HFFc6 (cell line): Measurements from ENCODE around the gene BSN. TPM values are rescaled to one million over a fixed set of nuclear protein-coding genes. Genes with fewer than 3 reads are reported as not detected.

Experiments used
- DNase-seq: peaks from one replicate; pipeline ENCODE4 v3.0.0-alpha.2; 2018
- H3K27ac Mint-ChIP-seq: 2 replicates; pipeline ENCODE4 v1.8.0; 2020; ENCODE audit warnings: mild to moderate bottlenecking, mixed read lengths
- H3K27me3 Mint-ChIP-seq: 2 replicates; pipeline ENCODE4 v1.8.0; 2021; ENCODE audit warnings: mild to moderate bottlenecking, moderate library complexity, mixed read lengths; ENCODE audit not compliant: insufficient read depth
- H3K36me3 Mint-ChIP-seq: 2 replicates; pipeline ENCODE4 v1.8.0; 2021; ENCODE audit warnings: low read depth, mixed read lengths
- H3K4me1 Mint-ChIP-seq: 2 replicates; pipeline ENCODE4 v1.8.0; 2020; ENCODE audit warnings: low read depth, mixed read lengths
- H3K4me3 Mint-ChIP-seq: 2 replicates; pipeline ENCODE4 v1.8.0; 2020; ENCODE audit warnings: mild to moderate bottlenecking, moderate library complexity, mixed read lengths
- H3K9me3 Mint-ChIP-seq: 2 replicates; pipeline ENCODE4 v1.8.0; 2020; ENCODE audit warnings: mild to moderate bottlenecking, mixed read lengths
- CTCF ChIP-seq: fragments of 200-600 bp; sonication (generic); IDR thresholded peaks from 2 replicates; pipeline ENCODE4 v1.5.0; 2021; ENCODE audit warnings: antibody characterized with exemption, mild to moderate bottlenecking
- total RNA-seq, 6 experiments: library from RNA; stranded (reverse); fragmentation: NEBNext Ultra II Directional; extraction: Animal tissue kit (Norgen Biotek cat#: 25700); gene quantifications; 2 replicates in 1 of 6; 3 replicates in 5 of 6; pipeline ENCODE4 v1.2.3, GENCODE V29; 2021

The BSN gene
- total RNA-seq, 6 experiments from 2014 or later: 0.02 to 0.14 (median 0.06) TPM

- Mint-ChIP-seq H3K4me3 (no peak overlapping the region), H3K9me3 (peaks cover 5% of the 10 kb centered on the region; the same call in 1 of the 2 replicates), H3K27me3 (peaks cover 12% of the 10 kb centered on the region), H3K36me3 (peaks cover 15% of the 10 kb centered on the region), H3K4me1 (peaks cover 16% of the 10 kb centered on the region), H3K27ac (no peak overlapping the region; the same call in 1 of the 2 replicates)
- DNase-seq: no peak
- no peak for TF ChIP-seq CTCF
These were observed 160.7 kb downstream of the BSN start for GRCh38 chr3:49714728-49715550.

- peaks cover 5% of the 10 kb centered on the region; the same call in 1 of the 2 replicates for H3K9me3 Mint-ChIP-seq
- no peak overlapping the region for H3K27ac Mint-ChIP-seq
- peaks cover 12% of the 10 kb centered on the region for H3K27me3 Mint-ChIP-seq
- H3K36me3 Mint-ChIP-seq: peaks cover 18% of the 10 kb centered on the region
- peaks cover 17% of the 10 kb centered on the region for H3K4me1 Mint-ChIP-seq
- TF ChIP-seq CTCF: no peak
- H3K4me3 Mint-ChIP-seq: no peak overlapping the region
- DNase-seq: no peak
These were observed 161.4 kb downstream of the BSN start for GRCh38 chr3:49715611-49716121.

- H3K9me3 Mint-ChIP-seq: peaks cover 5% of the 10 kb centered on the region; the same call in 1 of the 2 replicates
- no peak overlapping the region for H3K4me3 Mint-ChIP-seq
- TF ChIP-seq CTCF: no peak
- peaks cover 23% of the 10 kb centered on the region for H3K36me3 Mint-ChIP-seq
- H3K27ac Mint-ChIP-seq: no peak overlapping the region
- no peak for DNase-seq
- H3K27me3 Mint-ChIP-seq: peaks cover 16% of the 10 kb centered on the region
- H3K4me1 Mint-ChIP-seq: peaks cover 17% of the 10 kb centered on the region
These were observed 161.9 kb downstream of the BSN start for GRCh38 chr3:49716169-49716568.

DNA sequence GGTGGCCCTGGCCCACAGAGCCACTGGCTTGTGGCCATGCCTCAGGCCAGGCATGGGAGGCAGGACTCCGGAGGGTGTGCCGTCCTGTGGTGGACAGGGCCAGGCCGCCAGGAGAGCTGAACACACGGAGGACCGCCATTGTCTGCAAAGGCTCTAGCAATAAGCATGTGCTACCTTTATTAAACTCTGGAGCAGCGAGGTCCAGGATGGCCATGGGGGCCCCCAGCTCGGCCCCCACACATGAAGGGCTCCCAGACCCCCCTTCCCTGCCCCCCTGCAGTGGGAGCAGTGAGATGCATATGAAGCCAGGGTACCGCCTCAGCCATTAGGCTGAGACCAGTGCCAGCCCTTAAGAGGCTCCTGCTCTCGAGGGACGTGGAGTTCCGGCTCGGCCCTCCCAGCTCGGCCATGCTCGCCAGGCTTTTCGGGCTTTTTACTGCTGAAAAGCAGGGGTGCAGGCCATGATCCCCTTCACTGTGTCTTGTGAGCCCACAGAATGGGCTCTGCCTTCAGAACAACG is 162.5 kb downstream of the BSN start:
- Mint-ChIP-seq H3K27me3 (peaks cover 19% of the 10 kb centered on the region), H3K27ac (no peak overlapping the region), H3K4me1 (peaks cover 17% of the 10 kb centered on the region), H3K4me3 (no peak overlapping the region), H3K36me3 (peaks cover 25% of the 10 kb centered on the region), H3K9me3 (peaks cover 5% of the 10 kb centered on the region; the same call in 1 of the 2 replicates)
- TF ChIP-seq CTCF: no peak
- DNase-seq: no peak

DNA sequence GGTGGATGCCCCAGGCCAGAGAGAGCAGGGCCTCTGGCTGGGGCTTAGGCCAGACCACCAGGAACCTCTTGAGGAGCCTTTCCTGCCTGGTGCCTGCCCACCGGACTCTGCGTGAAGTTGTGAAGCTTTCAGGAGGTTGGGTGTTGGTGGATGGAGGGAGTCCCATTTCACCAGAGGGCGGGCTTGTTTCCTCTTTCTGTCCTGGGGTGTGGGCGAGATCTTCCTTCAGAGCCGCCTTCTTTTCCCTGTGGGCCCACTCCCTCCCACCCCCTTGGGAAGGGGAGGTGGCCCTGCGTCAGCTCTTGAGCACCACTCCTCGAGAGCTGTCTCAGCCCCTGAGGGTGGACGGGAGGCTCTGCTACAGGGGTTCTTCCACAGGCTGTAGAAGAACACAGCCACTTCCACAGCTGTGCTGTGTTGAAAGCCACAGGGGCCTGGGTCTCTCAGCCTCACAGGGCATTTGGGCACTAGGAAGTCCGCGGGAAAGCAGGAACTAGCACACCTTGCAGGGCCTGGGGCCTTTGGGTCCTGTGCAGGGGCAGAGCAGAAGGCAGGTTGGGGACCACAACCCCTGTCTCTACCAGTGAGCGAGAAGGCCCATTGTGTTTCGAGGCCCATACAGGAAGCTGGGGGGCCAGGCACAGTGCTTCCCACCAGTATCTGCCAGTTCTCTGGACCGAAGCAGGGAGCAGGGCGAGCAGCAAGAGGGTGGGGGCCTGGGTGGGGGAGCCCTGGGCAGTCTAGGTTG is 163.1 kb downstream of the BSN start:
- peaks cover 26% of the 10 kb centered on the region for H3K36me3 Mint-ChIP-seq
- DNase-seq: no peak
- no peak overlapping the region for H3K4me3 Mint-ChIP-seq
- no peak overlapping the region for H3K27ac Mint-ChIP-seq
- TF ChIP-seq CTCF: no peak
- H3K27me3 Mint-ChIP-seq: peaks cover 19% of the 10 kb centered on the region
- H3K9me3 Mint-ChIP-seq: peaks cover 5% of the 10 kb centered on the region; the same call in 1 of the 2 replicates
- peaks cover 18% of the 10 kb centered on the region for H3K4me1 Mint-ChIP-seq
